ENCODE measurements around the gene TRDN.
"Not testable (repeated sequence)": the region's sequence is repeated elsewhere in the genome, so short reads cannot be mapped to it uniquely, and the experiment has no call there.

Gene TRDN

DNA sequence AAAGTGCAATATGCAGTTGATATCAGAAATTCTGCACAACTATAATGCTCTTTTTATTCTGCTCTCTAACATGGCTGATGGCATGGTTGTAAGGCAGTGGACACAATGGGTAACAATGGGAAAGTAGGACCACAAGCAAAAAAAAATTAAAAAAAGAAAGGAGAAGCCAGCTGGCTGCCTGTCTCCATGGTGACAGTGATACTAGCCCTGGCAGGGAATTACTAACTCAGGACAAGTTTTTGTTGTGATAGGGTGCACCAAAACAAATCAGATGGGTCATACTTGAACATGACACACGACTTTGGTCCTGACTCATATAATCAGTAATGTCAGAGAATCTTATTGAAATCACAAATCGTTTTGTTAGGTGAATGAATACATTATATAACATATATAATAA is 169.4 kb downstream of the TRDN start:
- TF ChIP-seq CTCF (IDR thresholded peaks at IDR 0.05; ENCODE audit: borderline replicate concordance, control extremely low read depth, extremely low read depth, insufficient read depth, missing control alignments): no peak
- no peak for DNase-seq (ENCODE audit: low spot score)
- in situ Hi-C loops (cut with MboI; ENCODE audit: low sequenced_read_pairs, unreplicated experiment): no loop called here

- no peak for DNase-seq (ENCODE audit: low spot score)
- TF ChIP-seq CTCF (IDR thresholded peaks at IDR 0.05; ENCODE audit: borderline replicate concordance, control extremely low read depth, extremely low read depth, insufficient read depth, missing control alignments): no peak
- in situ Hi-C loops (cut with MboI; ENCODE audit: low sequenced_read_pairs, unreplicated experiment): no loop called here
Measured at GRCh38 chr6:123462152-123462551, 174.6 kb downstream of the TRDN start.

DNA sequence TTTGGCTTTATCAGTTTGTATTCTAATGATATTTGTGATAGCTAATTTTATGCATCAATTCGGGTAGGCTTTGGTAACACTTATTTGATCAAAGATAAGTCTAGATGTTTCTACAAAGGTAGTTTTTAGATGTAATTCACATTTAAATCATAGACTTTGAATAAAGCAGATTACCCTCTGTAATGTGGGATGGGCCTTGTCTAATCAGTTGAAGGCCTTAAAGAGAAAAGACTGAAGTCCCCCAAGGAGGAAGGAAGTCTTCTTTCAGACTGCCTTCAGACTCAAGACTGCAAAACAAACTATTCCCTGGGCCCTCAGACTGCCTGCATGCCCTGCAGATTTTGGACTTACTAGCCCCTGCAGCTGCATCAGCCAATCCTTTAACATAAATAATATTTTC is 178.5 kb downstream of the TRDN start:
- no peak for TF ChIP-seq CTCF (IDR thresholded peaks at IDR 0.05; ENCODE audit: borderline replicate concordance, control extremely low read depth, extremely low read depth, insufficient read depth, missing control alignments)
- no peak for DNase-seq (ENCODE audit: low spot score)
- in situ Hi-C loops (cut with MboI; ENCODE audit: low sequenced_read_pairs, unreplicated experiment): no loop called here

- in situ Hi-C loops (cut with MboI; ENCODE audit: low sequenced_read_pairs, unreplicated experiment): no loop called here
- DNase-seq (ENCODE audit: low spot score): no peak
- TF ChIP-seq CTCF (IDR thresholded peaks at IDR 0.05; ENCODE audit: borderline replicate concordance, control extremely low read depth, extremely low read depth, insufficient read depth, missing control alignments): no peak
Measured at GRCh38 chr6:123456836-123457235, 179.9 kb downstream of the TRDN start.

DNA sequence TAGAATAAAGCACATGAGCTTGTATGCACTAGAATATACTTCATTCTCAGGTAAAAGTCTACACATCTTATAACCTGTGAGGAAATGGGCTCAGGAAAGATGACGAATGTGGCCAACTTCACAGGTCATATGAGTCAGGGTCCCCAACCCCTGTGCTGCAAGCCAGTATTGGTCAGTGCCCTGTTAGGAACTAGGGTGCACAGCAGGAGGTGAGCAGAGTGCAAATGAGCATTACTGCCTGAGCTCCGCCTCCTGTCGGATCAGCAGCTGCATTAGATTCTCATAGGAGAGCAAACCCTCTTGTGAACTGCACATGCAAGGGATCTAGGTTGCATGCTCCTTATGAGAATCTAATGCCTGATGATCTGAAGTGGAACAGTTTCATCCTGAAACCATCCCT is 182.3 kb downstream of the TRDN start:
- DNase-seq (ENCODE audit: low spot score): no peak
- no peak for TF ChIP-seq CTCF (IDR thresholded peaks at IDR 0.05; ENCODE audit: borderline replicate concordance, control extremely low read depth, extremely low read depth, insufficient read depth, missing control alignments)
- in situ Hi-C loops (cut with MboI; ENCODE audit: low sequenced_read_pairs, unreplicated experiment): no loop called here

DNA sequence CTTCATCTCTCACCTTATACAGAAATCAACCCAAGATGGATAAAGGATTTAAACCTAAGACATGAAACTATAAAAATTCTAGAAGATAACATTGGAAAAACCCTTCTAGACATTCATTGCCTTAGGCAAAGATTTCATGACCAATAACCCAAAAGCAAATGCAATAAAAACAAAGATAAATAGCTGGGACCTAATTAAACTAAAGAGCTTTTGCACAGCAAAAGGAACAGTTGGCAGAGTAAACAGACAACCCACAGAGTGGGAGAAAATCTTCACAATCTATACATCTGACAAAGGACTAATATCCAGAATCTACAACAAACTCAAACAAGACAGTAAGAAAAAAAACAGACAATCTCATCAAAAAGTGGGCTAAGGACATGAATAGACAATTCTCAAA is 183.7 kb downstream of the TRDN start:
- DNase-seq (ENCODE audit: low spot score); in situ Hi-C loops (cut with MboI; ENCODE audit: low sequenced_read_pairs, unreplicated experiment): not testable (repeated sequence)

DNA sequence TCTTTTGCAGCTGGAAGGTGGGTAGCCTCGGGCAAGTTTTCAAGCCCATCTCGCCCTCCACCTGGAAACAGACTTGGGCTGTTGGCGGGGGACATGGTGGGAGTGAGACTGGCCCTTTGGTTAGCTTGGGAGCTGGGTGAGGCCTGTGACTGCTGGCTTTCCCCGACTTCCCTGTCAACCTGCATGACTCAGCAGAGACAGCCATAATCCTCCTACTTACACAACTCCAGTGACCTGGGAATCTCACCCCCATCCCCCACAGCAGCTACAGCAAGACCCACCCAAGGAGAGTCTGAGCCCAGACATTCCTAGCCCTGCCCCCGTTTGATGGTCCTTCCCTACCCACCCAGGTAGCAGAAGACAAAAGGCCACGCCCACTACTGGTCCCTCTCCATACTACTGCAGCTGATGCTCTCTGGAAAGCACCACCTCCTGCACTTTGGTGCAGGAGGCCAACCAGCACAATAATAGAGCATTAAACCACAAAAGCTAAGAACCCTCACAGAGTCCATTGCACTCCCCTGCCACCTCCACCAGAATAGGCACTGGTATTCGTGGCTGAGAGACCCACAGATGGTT is 188.4 kb downstream of the TRDN start:
- in situ Hi-C loops (cut with MboI; ENCODE audit: low sequenced_read_pairs, unreplicated experiment): no loop called here
- no peak for DNase-seq (ENCODE audit: low spot score)

More for the DNA sequence above, 188.4 kb downstream of the TRDN start:
- TF ChIP-seq CTCF (IDR thresholded peaks at IDR 0.05; ENCODE audit: borderline replicate concordance, control extremely low read depth, extremely low read depth, insufficient read depth, missing control alignments): no peak

Data from GM13976 (cell line).